BJ (cell line): ENCODE measurements around the gene ZBTB43. TPM values are rescaled to one million over a fixed set of nuclear protein-coding genes. Genes with fewer than 3 reads are reported as not detected.
A peak's percentile ranks its signal among the peaks of the same experiment; 100 is the strongest.

Experiments
- CTCF ChIA-PET: fragments of 350-600 bp; formaldehyde crosslinking; extraction: SDS; loops from one replicate; lab custom pipeline; 2021; ENCODE audit warnings: antibody characterized with exemption, inconsistent platforms; lab: Yijun Ruan, JAX
- POLR2A ChIA-PET: fragments of 300-600 bp; sonication (Branson Sonifier 250); formaldehyde crosslinking; extraction: SDS; loops from one replicate; lab custom pipeline; 2021; ENCODE audit warnings: antibody characterized with exemption; lab: Charles Lee
- DNase-seq: peaks from one replicate; pipeline ENCODE4 v3.0.0-alpha.2; 2011; ENCODE audit warnings: low read depth
- H3K27me3 ChIP-seq: 2 replicates; pipeline ENCODE4 v1.6.0; 2011; ENCODE audit warnings: low read length; ENCODE audit not compliant: control insufficient read depth, insufficient read depth
- H3K36me3 ChIP-seq: 2 replicates; pipeline ENCODE4 v1.5.1; 2011; ENCODE audit warnings: low read length; ENCODE audit not compliant: control insufficient read depth, insufficient read depth
- H3K4me3 ChIP-seq: 2 replicates; pipeline ENCODE4 v1.5.1; 2011; ENCODE audit warnings: low read depth, mild to moderate bottlenecking, control low read depth, low read length
- CTCF ChIP-seq: IDR thresholded peaks from 2 replicates; pipeline ENCODE4 v1.5.1; 2011; ENCODE audit warnings: low read depth, mild to moderate bottlenecking, control low read depth, inconsistent platforms, low read length, moderate library complexity; ENCODE audit not compliant: insufficient read depth
- polyA plus RNA-seq: library from polyadenylated mRNA; depleted of rRNA; stranded (reverse); fragments of >200 nt; gene quantifications from 2 replicates; pipeline ENCODE4 v1.2.3, GENCODE V29; 2011

The ZBTB43 gene
- polyA plus RNA-seq, 1 experiment = 4.6 TPM

GRCh38 chr9:126842220-126842842, 37.5 kb downstream of the ZBTB43 start:
- no peaks in the 10 kb centered on the region for H3K27me3 ChIP-seq
- POLR2A ChIA-PET = no interaction called here
- TF ChIP-seq CTCF = no peak
- CTCF ChIA-PET = interaction anchor here (0.9 kb wide), 1 partner anchor 10 kb away, joined by 3 read pairs; no protein-coding TSS in a partner anchor
- peaks cover 1% of the 10 kb centered on the region for H3K36me3 ChIP-seq
- DNase-seq = no peak
- H3K4me3 ChIP-seq = no peak overlapping the region

GRCh38 chr9:126842977-126843799, 38.3 kb downstream of the ZBTB43 start:
- Histone ChIP-seq H3K36me3 (peaks cover 1% of the 10 kb centered on the region), H3K4me3 (no peak overlapping the region), H3K27me3 (no peaks in the 10 kb centered on the region)
- CTCF ChIA-PET = interaction anchor here (0.5 to 2.1 kb wide), 4 partner anchors 11 to 18 kb away, joined by 3 to 6 read pairs (median 5); partner anchors contain the start of gene ZBTB34
- DNase-seq = no peak
- POLR2A ChIA-PET = no interaction called here
- no peak for TF ChIP-seq CTCF

GRCh38 chr9:126844085-126844484, 39.2 kb downstream of the ZBTB43 start:
- peak; percentile 38 for DNase-seq
- no peak overlapping the region for H3K4me3 ChIP-seq

GRCh38 chr9:126847051-126847450, 42.2 kb downstream of the ZBTB43 start:
- no peak for DNase-seq
- TF ChIP-seq CTCF = no peak
- CTCF ChIA-PET = no interaction called here
- Histone ChIP-seq H3K4me3 (no peak overlapping the region), H3K36me3 (no peaks in the 10 kb centered on the region), H3K27me3 (peaks cover 7% of the 10 kb centered on the region)
- POLR2A ChIA-PET = no interaction called here

More at GRCh38 chr9:126844085-126844484, 39.2 kb downstream of the ZBTB43 start:
- ChIA-PET CTCF (interaction anchor here (0.5 to 2.1 kb wide), 3 partner anchors 15 to 17 kb away, joined by 4 to 6 read pairs (median 6); partner anchors contain the start of gene ZBTB34), POLR2A (no interaction called here)
- peaks cover under 1% of the 10 kb centered on the region; the same call in 1 of the 2 replicates for H3K27me3 ChIP-seq
- TF ChIP-seq CTCF = no peak
- no peaks in the 10 kb centered on the region for H3K36me3 ChIP-seq
